H1 (cell line): ENCODE data around the gene ITGB5. TPM values are rescaled to one million over a fixed set of nuclear protein-coding genes. Genes with fewer than 3 reads are reported as not detected.

Experiments used
- CHD7 ChIP-seq: fragments of 300-600 bp; sonication (generic); IDR thresholded peaks from 2 replicates; pipeline ENCODE4 v1.7.1; 2012; ENCODE audit warnings: low read length, moderate library complexity, mild to moderate bottlenecking, inconsistent platforms; ENCODE audit not compliant: insufficient replicate concordance
- polyA plus RNA-seq, 7 experiments: library from polyadenylated mRNA; depleted of rRNA in 3 of 7; stranded (reverse) in 5 of 7; unstranded in 2 of 7; fragments of >200 nt in 5 of 7; fragments of 200-250 nt in 2 of 7; gene quantifications; 1 replicate in 5 of 7; 2 replicates in 1 of 7; 4 replicates in 1 of 7; pipeline versions ENCODE4 v1.2.1 to v1.2.3, GENCODE V29; 2011 to 2013; ENCODE audit warnings: missing spikeins in 2 of 7, mixed read lengths in 2 of 7
- total RNA-seq: library from RNA; stranded (reverse); fragmentation: NEBNext Ultra II Directional; extraction: Animal tissue kit (Norgen Biotek cat#: 25700); gene quantifications from 2 replicates; pipeline ENCODE4 v1.2.1, GENCODE V29; 2021

ITGB5 gene
- total and polyA plus RNA-seq, 2 of the 8 experiments (the other 6 are each of a cell fraction or from before 2014, with no cell fraction given), result 101 to 268 TPM

GRCh38 chr3:124773351-124774326, 113.5 kb downstream of the ITGB5 start (continued):
- no peak for TF ChIP-seq CHD7
